Mesenteric fat pad (tissue), 1 donor: ENCODE measurements around the gene ATP8B3. TPM values are rescaled to one million over a fixed set of nuclear protein-coding genes. Genes with fewer than 3 reads are reported as not detected.

Source experiments
- DNase-seq: peaks from one replicate; pipeline ENCODE4 v3.0.0-alpha.2; 2020; ENCODE audit warnings: low spot score
- total RNA-seq: library from RNA; stranded (reverse); fragmentation: NEBNext Ultra II Directional; extraction: Animal tissue kit (Norgen Biotek cat#: 25700); gene quantifications from one replicate; pipeline ENCODE4 v1.2.1, GENCODE V29; 2021
- donor health status: DM: yes; HTN: yes; CAD: no.

Gene ATP8B3
- total RNA-seq, 1 donor from 2014 or later, result 0.80 TPM

DNA sequence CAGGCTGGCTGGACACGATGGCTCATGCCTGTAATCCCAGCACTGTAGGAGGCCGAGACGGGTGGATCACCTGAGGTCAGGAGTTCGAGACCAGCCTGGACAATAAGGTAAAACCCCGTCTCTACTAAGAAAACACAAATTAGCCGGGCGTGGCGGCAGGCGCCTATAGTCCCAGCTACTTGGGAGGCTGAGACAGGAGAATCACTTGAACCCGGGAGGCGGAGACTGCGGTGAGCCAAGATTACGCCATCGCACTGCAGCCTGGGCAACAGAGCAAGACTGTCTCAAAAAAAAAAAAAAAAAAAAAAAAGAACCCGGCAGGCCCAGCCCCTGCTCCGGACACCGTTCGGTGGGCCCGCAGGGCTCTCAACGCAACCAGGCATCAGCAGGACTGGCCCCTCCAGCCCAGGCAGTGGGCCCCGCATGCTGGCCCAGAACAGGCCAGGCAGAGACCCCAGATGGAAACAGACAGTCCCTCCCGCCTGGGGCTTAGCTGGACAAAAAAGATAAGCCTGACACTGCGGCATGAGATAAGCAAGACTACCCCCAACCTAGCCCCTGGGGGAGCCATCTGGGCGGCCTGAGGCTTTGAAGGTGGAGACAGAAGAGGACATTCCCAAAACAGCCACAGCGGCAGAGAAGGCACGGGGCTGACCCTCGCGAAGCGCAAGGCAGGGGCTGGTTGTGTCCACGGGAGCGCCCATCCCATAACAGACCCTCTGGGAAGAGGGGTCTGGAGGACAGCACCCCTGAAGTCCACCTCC, 24.6 kb upstream of the ATP8B3 start:
- DNase-seq, result no peak

DNA sequence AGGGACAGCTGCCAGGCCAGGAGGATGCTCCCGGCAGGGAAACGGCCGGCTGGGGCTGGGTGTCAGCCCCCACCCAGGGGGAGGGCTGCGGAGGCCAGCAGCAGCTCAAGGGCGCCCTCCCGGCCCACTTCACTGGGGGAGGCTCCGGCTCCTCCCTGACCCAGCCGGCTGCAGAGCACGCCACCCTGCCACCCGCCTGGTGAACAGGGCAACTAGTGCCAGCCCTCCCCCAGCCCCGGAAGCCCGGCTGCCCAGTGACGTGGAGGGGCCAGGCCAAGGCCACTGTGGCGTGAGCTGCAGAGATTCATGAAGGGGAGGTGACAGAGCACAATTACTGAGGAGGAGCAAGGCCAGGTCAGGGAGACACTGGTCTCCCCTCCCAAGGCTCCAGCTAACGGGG, 21.5 kb upstream of the ATP8B3 start:
- DNase-seq, result no peak

DNA sequence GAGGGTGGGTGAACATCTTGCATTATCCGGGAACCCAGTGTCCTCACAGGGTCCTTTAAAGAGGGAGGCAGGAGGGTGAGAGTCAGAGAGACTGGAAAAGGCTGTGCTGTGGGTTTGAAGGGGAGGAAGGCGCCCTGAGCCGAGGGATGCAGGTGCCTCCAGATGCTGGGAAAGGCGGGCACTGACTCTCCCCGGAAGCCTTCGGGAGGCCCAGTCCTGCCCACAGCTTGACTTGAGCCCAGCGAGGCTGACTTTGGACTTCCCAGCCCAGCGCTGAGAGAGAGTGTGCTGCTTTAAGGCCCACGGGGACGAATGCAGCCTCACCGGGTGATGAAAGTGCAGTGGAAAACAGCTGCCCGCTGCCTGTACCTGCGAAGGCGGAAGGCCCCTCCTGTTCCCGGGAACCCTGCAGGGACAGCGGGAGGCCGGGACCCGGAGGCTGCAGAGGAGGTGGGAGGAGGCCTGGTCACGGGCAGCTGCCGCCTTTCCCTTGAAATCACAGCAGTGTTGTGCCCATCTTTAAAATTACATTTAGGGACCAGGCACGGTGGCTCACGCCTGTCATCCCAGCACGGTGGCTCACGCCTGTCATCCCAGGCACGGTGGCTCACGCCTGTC, 20.1 kb upstream of the ATP8B3 start:
- no peak for DNase-seq

DNA sequence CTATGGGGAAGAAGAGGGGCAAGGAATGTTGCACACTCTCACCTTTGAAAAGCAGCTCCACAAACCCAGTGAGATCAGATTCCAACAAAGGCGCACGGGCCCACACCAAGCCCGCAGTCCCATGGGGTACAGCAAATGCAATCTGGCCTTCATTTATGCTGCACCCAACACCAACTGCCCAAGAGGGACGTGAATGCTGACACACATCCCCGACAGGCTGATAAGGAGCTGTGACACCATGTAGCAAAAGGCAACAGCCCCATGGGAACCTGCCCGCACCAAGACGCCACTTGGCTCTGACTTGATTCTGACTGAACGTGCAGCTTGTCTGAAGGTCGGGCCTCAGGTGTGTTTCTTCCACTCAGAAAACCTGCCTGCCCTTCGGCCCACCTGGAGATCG, 18.9 kb upstream of the ATP8B3 start:
- DNase-seq, result no peak

DNA sequence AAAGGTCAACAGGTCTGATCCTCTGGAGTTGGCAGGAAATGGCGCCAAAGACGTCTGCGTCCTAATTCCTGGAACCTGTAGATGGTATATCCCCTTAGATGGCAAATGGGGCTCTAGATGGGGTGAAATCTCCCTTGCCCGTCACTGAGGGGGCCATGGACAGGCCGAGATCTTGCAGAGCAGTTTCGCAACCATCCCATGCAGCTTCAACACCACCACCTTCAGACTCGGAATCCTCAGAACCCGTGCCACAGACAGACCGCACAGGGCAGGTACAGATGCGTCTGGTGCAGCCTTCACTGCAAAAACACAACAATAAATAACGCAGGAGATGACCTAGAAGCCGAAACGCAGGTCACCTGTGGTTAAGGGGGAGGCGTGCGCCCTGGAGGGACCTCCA, 18.5 kb upstream of the ATP8B3 start:
- DNase-seq, result no peak

DNA sequence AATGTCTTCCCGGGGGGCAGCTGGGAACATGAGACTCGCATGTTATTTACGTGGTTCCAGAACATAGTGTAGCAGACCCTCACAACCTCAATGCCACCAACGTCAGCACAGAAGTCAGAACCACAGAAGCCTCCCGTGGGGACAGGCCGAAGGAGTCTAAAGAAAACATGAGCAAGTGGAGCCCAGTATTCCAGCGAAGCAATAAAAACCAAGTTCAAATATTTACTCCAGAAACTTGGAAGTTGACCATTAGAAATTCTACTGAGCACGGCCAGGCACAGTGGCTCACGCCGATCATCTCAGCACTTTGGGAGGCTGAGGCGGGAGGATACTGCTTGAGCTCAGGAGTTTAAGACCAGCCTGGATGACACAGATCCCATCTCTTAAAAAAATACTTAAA, 17.9 kb upstream of the ATP8B3 start:
- DNase-seq, result no peak

DNA sequence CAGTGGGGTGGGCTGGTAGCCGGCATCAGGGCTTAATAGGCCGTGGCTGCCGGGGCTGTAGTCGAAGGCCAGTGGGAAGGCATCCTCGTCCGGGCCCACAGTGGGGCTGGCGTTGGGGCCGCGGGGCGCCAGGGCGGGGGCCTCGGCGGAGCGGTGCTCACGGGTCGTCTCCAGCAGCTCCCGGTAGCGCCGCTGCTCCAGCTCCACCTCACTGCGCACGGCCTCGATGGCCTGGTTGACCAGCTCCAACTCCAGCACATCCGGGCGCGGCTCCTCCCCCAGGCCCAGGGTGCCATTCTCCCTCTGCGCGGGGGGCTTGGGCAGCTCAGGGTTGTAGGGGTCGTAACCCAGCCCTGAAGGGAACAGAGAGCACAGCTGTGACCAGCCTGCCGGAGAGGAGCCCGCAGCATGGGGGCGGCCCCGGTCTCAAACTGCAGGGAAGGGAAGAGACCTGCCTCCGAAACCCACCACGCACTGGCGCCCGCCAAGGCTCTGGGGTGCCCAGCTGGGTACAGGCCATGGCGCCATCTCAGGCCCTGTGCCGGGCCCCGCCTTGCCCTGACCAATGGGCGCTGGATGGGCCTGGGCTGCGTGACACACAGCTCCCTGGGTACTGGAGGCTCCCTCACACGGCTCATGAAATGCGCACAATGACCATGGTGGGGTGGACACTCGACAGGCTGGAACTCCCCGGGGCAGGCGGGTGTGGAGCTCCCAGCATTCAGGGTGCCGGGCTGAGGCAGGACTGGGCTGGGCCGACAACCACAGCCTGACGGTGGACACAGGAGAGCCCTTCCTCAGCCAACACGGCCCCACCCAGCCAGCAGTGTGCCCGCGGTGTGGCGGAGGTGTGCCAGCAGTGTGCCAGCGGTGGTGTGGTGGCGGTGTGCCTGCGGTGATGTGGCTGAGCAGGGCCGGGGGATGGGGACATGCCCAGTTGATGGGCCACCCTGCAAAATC, 16.5 kb upstream of the ATP8B3 start:
- DNase-seq, result no peak

DNA sequence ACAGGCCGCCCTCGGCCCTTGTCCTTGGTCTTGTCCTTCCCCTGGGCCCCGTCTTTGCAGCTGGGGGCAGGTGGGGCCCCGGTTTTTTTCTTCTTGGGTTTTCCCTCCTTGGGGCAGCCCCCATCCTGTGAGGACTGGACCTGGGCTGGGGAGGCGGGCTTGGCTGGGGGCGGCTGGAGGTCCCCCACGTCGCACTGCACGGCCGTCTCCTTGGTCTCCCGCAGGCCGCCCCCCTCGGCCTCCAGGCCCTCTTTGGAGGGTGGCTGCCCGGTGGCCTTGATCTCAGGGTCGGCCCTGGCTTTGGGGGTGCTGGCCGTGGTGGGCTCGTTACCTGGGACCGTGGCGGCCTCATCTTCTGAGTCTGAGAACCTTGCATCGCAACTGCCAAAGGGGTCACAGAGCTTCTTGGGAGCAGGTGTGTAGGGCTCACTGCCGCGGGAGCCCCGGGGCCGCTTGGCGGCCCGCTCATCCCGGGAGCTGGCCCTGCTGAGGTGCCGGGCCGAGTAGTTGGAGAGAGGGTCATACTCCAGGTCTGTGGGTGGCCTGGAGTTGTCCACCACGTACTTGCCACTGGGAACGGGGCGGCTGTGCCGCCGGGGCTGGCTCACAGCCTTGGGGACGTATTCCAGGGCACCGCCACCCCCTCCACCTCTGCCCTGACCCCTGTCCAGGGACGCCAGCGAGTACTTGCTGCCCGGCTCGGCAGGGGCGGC, 15.6 kb upstream of the ATP8B3 start:
- no peak for DNase-seq

DNA sequence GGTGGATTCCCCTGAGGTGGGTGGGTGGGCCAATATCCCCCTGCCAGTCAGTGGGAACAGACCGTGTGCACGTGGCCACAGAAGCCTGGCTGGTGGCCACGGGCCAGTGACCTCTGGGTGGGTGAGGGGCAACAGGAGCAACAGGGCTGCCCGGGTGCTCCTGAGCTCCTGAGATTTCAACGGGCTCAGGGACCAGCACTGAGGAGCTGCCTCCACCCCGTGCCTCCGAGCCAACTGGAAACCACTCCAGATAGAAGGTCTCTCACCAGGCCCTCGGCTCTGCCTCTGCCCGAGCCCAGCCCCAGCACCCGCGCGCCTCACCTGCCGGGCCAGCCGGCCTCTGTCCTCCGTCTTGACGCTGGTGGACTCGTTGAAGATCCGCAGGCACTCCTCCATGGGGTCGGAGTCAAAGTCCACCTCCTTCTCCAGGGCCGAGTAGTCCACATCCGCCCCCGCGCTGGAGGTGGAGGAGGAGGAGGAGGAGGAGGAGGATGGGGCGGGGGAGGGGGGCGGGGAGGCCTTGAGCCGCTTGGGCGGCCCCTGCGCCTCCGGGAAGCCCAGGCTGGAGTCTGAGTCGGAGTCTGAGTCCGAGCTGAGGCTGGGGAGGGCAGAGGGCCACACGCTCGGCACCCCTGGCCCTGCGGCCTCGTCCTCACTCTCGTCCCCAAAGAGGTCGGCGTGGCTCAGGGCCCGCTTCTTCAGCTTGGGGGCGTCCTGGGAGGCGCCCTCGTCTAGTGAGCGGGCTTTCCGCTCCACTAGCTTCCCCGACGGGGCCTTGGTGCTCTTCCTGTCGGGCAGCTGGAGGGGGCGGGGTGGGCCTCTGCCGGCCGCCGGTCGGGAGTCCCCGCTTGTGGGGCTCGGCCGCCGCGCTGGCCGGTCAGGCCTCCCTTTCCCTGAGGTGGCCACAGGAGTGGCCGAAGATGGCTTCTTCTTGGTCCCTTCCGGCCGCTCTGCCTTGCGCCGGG, 14.8 kb upstream of the ATP8B3 start:
- no peak for DNase-seq

DNA sequence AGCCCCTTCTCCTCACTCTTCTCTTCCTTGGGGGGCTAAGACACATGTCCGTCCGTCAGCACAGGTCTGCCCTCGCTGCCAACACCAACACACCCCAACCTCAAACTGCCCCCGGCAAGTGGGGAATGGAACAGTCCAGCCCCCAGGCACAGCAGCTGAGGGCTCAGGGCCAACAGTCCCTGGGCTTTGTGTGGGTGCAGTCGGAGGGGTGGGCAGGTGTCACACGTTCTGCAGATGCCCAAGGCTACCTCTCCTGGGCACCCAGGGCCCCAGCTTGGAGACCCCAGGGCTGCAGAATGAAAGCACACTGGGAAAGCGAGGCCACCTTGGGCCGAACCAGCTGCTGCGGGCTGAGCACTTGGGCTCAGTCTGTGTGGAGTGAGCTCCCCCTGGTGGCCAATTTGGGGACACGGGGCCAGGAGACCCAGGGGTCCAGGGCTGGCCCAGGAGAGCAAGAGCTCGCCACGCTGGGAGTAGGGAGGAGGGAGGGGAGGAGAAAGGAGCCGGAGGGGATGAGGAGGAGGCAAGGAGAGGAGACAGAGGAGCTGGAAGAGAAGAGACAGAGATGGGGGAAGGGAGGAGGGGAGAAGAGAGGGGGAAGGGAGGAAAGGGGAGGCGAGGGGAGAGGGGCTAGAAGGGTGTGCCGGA, 14.0 kb upstream of the ATP8B3 start:
- DNase-seq, result no peak

DNA sequence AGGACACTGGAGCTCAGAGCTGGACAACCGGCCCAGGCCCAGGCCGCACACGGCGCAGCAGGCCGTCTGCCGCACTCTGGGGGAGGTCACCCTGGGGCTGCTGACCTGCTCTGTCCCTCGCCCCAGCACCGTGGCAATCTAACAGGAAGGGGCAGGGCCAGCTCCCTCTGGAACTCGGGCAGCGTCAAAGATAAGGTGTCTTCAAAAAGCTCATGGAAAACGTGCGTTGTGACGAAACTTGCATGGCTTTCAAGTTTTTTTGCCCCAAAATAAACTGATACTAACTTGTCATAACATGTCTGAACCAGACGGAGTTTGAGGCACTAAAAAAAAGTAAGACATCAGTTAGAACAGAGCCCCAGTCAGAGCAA, 12.2 kb upstream of the ATP8B3 start:
- DNase-seq, result no peak

DNA sequence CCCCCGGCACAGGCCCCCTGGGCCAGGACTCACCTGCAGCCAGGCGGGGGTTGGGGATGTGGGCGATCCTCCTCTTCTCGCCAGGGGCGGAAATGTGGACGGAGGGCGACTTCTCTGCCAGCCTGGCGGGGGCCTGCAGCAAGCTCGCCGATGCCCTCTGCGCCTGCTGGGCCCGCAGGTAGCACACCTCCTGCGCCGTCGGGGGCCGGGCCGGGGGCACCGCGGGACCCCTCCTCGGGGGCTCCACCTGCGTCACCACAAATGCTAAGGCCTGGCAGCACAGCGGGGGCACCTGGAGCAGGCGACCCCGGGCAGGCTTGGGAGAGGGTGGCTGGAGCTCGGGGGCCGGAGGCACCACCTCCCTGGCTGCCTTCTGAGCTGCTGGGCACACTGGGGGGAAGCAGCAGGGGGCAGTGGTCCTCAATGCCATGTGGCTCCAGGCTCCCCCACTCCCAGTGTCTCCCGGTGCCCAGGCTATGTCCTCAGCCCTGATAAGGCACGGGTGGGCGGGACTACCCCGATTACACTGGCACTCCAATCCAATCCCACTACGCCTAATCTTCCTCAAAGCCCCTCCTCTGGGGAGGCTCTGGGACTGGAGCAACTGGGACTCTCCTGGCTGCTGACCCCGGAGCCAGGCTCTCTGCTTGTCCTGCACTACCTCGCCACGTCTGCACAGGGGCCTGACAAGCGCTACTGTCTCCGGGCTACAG, 11.6 kb upstream of the ATP8B3 start:
- DNase-seq, result no peak

DNA sequence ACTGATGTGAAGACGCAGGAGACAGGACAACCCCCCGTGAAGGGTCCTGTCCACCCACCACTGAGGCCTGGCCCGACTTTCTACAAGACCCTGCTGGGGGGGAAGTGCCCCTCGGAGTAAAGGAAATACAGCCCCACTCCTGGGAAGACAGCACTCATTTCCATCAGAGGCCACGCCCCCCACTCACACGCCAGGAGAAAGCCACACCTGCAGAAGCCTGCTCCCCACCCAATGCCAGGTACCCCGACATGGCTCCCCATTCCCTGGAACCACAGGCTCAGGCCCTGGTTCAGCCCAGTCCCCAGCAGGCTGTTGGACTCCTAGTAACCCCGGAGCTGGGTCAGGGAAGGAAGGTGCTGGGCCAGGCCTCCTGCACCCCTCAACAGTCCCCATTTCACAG, 10.9 kb upstream of the ATP8B3 start:
- no peak for DNase-seq

DNA sequence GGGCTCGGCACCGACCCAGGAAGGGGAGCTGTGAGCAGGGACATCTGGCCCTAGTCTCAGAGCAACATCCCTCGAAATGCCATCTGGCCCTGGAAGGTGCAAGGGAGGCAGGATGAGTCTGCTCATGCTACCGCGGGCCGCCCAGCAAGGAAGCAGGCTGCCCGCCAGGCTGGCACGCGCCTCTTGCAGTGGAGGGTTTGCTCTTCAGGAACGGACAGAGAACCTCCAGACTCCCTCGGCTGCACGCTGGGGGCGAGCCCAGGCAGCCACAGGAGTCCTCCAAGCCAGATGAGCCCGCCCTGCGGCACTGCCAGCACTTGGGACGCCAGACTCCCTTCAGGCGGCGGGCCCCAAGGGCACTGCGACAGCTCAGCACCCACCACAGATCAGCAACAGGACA, 10.1 kb upstream of the ATP8B3 start:
- no peak for DNase-seq

DNA sequence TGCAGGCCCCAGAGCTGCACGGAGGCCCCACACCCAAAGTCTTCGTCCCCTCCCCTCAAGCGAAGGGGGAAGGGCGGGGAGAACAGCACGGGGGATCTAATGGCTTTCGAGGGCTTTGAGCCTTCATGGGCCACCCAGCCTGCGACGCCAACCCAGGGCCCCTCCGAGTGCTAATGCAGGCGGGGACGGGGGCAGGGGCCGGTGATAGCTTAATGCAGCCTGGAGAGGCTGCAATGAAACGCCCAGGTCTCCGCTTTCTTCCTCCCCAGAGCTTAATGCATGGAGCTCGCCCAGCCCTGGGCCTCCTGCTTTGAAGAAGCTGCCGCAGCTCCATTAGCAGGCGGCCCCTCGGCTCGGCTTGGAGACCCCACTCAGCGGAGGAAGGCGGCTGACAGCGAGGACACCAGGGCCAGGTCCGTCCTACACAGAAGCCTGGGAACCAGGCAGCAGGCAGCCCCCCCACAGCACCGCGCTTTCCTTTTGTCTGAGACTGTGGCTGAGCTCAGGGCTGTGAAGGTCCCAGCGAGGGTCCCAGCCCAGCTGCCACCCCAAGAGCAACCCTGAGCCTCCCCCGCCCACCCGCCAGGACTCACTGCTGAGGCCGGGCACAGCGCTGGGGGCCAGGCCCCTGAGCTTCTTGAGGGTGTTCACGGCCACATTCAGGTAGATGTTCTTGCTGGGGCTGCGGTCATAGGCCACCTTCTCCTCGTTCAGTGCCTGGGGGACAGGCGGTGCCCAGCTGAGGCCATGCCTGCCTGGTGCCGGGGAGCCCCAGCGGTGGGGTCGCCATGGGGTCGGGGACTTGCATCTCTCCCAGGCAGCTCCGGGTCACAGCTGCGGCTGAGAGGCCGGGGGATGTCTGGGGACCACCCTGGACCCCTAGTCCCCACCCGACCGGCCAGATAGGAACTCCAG, 7.5 kb upstream of the ATP8B3 start:
- no peak for DNase-seq

DNA sequence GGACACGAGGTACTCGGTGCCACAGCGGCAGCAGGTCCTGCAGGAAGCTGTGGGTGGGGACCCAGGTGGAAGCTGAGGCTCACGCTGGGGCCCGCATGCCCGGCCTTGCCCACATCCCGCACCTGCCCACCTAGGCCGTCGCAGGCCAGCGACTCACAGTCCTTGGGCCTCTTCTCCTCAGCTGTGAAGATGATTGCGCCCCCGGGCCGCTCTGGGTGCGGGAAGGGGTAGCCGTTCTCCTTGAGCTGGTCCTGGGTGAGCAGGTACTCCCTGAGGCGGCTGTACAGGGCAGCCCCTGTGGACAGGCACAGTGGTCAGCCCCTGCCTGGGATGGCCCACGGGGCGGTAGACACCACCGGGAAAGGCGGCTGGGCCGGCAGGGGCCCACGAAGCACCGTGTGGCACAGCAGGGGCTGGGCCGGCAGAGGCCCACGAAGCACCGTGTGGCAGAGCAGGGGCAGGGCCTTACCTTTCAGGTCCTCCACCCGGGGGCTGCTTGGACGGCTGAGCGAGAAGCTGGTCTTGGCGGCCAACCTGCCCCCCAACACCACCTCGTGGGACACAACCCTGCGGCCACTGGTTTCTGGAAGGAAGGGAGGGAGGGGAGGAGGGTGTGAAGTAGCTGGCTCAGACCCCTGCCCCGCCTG, 6.6 kb upstream of the ATP8B3 start:
- DNase-seq, result no peak

DNA sequence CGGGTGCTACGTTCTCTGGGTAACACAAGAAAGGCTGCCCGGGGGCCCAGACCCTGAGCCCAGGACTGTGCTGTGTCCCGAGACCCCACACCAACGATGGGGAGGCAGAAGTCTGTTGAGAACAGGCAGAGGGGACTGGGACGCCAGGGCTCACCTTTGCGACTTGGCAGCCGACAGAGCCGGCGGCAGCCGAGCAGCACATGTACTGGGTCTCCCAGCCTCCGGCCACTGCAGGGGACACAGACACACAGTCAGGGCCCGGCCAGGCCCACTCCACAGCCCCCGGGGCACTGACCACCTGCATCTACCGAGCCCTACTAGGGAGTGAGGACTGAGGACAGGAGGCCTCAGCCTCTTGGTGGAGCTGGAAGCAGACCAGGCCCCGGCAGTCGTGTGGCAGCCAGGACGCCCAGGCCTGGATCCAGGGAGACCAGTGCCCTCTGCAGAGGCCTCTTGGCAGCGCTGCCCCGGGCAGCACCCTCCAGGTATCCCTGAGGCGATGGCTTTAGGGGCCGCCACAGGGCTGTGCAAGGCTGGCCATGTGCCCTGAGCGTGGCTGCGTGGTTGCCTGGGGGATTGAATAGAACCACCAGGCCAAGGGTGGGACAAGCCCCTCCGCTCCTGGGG, 5.6 kb upstream of the ATP8B3 start:
- no peak for DNase-seq
